Endodermal cell (in vitro differentiated cells): Measurements from ENCODE around the gene PFKL. TPM values are rescaled to one million over a fixed set of nuclear protein-coding genes. Genes with fewer than 3 reads are reported as not detected.

Experiments
- DNase-seq: peaks from one replicate; pipeline ENCODE4 v3.0.0-alpha.2; 2017
- H3K27ac ChIP-seq: 2 replicates; pipeline ENCODE4 v1.5.1; 2013; ENCODE audit warnings: mild to moderate bottlenecking, low read depth, low read length, moderate library complexity
- H3K27me3 ChIP-seq: 2 replicates; pipeline ENCODE4 v1.6.1; 2013; ENCODE audit warnings: mild to moderate bottlenecking, low read length, moderate library complexity; ENCODE audit not compliant: insufficient read depth, control insufficient read depth, poor library complexity, severe bottlenecking
- H3K36me3 ChIP-seq: 2 replicates; pipeline ENCODE4 v1.7.0; 2013; ENCODE audit warnings: mild to moderate bottlenecking, low read length, moderate library complexity; ENCODE audit not compliant: control insufficient read depth, insufficient read depth
- H3K4me1 ChIP-seq: one replicate; pipeline ENCODE4 v1.7.0; 2013; ENCODE audit warnings: low read length; ENCODE audit not compliant: control insufficient read depth, insufficient read depth
- H3K4me3 ChIP-seq: 2 replicates; pipeline ENCODE4 v1.5.1; 2013; ENCODE audit warnings: mild to moderate bottlenecking, low read length, moderate library complexity
- H3K9ac ChIP-seq: 2 replicates; pipeline ENCODE4 v1.6.1; 2013; ENCODE audit warnings: mild to moderate bottlenecking, low read length, moderate library complexity; ENCODE audit not compliant: poor library complexity, severe bottlenecking; ENCODE audit errors: extremely low read depth
- H3K9me3 ChIP-seq: 2 replicates; pipeline ENCODE4 v1.6.1; 2013; ENCODE audit warnings: mild to moderate bottlenecking, low read length, moderate library complexity; ENCODE audit not compliant: control insufficient read depth
- H3K27ac Mint-ChIP-seq: 2 replicates; pipeline ENCODE4 v1.8.0; 2020; ENCODE audit warnings: mixed read lengths
- H3K27me3 Mint-ChIP-seq: 2 replicates; pipeline ENCODE4 v1.8.0; 2021; ENCODE audit warnings: mild to moderate bottlenecking, mixed read lengths; ENCODE audit not compliant: insufficient read depth
- H3K36me3 Mint-ChIP-seq: 2 replicates; pipeline ENCODE4 v1.8.0; 2020; ENCODE audit warnings: low read depth, mixed read lengths
- H3K4me1 Mint-ChIP-seq: 2 replicates; pipeline ENCODE4 v1.8.0; 2020; ENCODE audit warnings: mixed read lengths
- H3K4me3 Mint-ChIP-seq: 2 replicates; pipeline ENCODE4 v1.8.0; 2020; ENCODE audit warnings: mild to moderate bottlenecking, moderate library complexity, mixed read lengths
- H3K9me3 Mint-ChIP-seq: 2 replicates; pipeline ENCODE4 v1.8.0; 2020; ENCODE audit warnings: mild to moderate bottlenecking, mixed read lengths
- CTCF ChIP-seq: fragments of 200-600 bp; sonication (generic); conservative IDR thresholded peaks from 2 replicates; pipeline ENCODE4 v1.5.0; 2021; ENCODE audit warnings: antibody characterized with exemption, mild to moderate bottlenecking
- WGBS, 2 experiments: methylation state at CpG; one replicate each; pipeline versions ENCODE4 v1.1.5 to v1.1.7; 2013; ENCODE audit warnings: missing lambda C conversion rate in 2 of 2, mixed read lengths in 1 of 2; ENCODE audit not compliant: insufficient coverage in 1 of 2, insufficient read length in 1 of 2; 5-methylcytosine and 5-hydroxymethylcytosine counted together
- total RNA-seq, 2 donors: library from RNA; stranded (reverse); fragmentation: NEBNext Ultra II Directional in 1 of 2; extraction: Animal tissue kit (Norgen Biotek cat#: 25700) in 1 of 2; gene quantifications; 2 replicates in 1 of 2; 3 replicates in 1 of 2; pipeline ENCODE4 v1.2.1, GENCODE V29; 2021

Gene PFKL
- total RNA-seq, 2 donors from 2014 or later = 195 to 198 TPM

DNA sequence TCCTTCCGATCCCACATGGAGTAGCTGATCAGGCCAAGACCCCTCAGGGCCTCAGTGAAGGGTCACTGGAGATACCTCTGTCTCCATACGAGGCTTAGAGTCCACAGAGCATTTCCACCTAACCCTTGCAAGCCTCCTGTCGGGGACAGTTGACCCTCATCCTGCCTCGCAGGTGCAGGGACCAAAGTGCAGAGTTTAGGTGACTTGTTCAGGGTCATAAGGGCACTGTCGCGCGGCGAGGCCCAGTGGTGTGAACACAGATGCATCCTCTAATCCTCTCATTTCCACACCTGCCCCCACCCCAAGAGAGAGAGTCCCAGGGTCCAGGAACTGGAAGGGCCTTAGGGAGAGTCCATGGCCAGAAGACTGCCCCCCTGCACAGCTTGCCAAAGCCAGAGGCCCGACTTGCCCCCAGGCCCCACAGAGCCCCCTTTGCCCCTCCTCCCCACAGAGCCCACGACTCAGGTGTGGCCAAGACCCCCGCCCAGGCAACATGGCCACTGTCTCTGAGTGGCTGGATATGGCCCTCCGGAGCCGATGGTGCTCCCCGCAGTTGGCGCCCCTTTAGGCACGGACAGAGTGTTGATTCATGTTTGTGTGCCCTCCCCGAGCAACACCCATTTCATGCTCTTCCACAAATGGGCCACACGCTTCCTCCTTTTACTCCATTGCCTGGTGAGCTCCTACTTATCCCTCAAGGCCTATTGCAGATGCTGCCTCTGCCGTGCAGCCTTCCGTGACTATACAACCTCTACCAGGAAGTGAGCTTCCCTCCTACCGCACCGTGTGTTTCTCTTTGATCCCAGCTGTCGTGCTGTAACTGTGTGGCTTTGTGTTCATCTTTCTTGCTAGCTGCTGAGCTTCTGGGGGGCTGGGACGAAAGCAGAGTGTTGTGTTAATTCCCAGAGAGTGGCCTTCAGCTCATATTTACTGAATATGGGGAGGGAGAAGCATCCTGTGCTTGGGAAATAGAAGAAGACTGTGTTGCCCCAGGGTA, 55.2 kb downstream of the PFKL start:
- H3K27me3 Mint-ChIP-seq = peaks cover 9% of the 10 kb centered on the region
- no peak for DNase-seq
- WGBS, 2 experiments = 91 to 92% methylated on average over 17 to 24 of the region's 24 CpGs

GRCh38 chr21:44356160-44356559, 56.3 kb downstream of the PFKL start:
- peaks cover 9% of the 10 kb centered on the region for H3K27me3 Mint-ChIP-seq

More for the DNA sequence above, 55.2 kb downstream of the PFKL start:
- H3K9me3 ChIP-seq = peaks cover 7% of the 10 kb centered on the region
- no peaks in the 10 kb centered on the region for H3K27me3 ChIP-seq
- TF ChIP-seq CTCF = no peak
- H3K27ac ChIP-seq = no peak overlapping the region
- no peaks in the 10 kb centered on the region for H3K4me1 ChIP-seq
- Mint-ChIP-seq H3K4me1 (peaks cover 7% of the 10 kb centered on the region), H3K36me3 (no peaks in the 10 kb centered on the region), H3K9me3 (peaks cover 12% of the 10 kb centered on the region), H3K27ac (no peak overlapping the region), H3K4me3 (no peak overlapping the region)
- no peak overlapping the region for H3K9ac ChIP-seq
- no peaks in the 10 kb centered on the region for H3K36me3 ChIP-seq
- H3K4me3 ChIP-seq = no peak overlapping the region

DNA sequence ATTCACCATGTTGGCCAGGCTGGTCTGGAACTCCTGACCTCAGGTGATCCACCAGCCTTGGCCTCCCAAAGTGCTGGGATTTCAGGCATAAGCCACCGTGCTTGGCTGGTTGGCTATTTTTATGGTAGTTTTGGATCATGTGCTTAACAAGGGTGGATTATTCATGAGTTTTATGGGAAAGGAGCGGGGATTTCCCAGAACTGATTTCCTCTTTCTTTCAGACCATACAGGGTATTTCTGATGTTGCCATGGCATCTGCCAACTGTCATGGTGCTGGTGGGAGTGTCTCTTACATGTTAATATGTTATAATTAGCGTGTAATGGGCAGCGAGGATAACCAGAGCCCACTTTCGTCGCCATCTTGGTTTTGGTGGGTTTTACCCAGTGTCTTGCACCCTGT, 56.8 kb downstream of the PFKL start:
- Histone ChIP-seq H3K9me3 (peaks cover 8% of the 10 kb centered on the region), H3K27ac (no peak overlapping the region), H3K4me1 (no peaks in the 10 kb centered on the region), H3K27me3 (no peaks in the 10 kb centered on the region), H3K9ac (no peak overlapping the region), H3K4me3 (no peak overlapping the region), H3K36me3 (no peaks in the 10 kb centered on the region)
- TF ChIP-seq CTCF = no peak
- Mint-ChIP-seq H3K27ac (no peak overlapping the region), H3K27me3 (peaks cover 8% of the 10 kb centered on the region), H3K4me3 (no peak overlapping the region), H3K36me3 (no peaks in the 10 kb centered on the region), H3K4me1 (peaks cover 7% of the 10 kb centered on the region), H3K9me3 (peaks cover 9% of the 10 kb centered on the region)
- WGBS, 2 experiments = 96 to 98% methylated on average over 5 to 6 of the region's 6 CpGs
- DNase-seq = no peak

More at GRCh38 chr21:44356160-44356559, 56.3 kb downstream of the PFKL start:
- Histone ChIP-seq H3K27me3 (no peaks in the 10 kb centered on the region), H3K36me3 (no peaks in the 10 kb centered on the region), H3K4me3 (no peak overlapping the region), H3K4me1 (no peaks in the 10 kb centered on the region), H3K9ac (no peak overlapping the region), H3K9me3 (peaks cover 7% of the 10 kb centered on the region), H3K27ac (no peak overlapping the region)
- Mint-ChIP-seq H3K27ac (no peak overlapping the region), H3K36me3 (no peaks in the 10 kb centered on the region), H3K4me3 (no peak overlapping the region), H3K9me3 (peaks cover 12% of the 10 kb centered on the region), H3K4me1 (peaks cover 7% of the 10 kb centered on the region)
- 97 to 98% methylated on average over 6 to 11 of the region's 11 CpGs for WGBS, 2 experiments
- no peak for TF ChIP-seq CTCF
- no peak for DNase-seq
